D721Med (cell line): ENCODE measurements around the gene TM4SF20.
"Not testable (repeated sequence)": the region's sequence is repeated elsewhere in the genome, so short reads cannot be mapped to it uniquely, and the experiment has no call there.

ENCODE experiments used
- DNase-seq: peaks from one replicate; pipeline ENCODE4 v3.0.0; 2011; ENCODE audit warnings: low spot score; ENCODE audit not compliant: insufficient read length
- FAIRE-seq: peaks from 2 replicates; lab custom pipeline; 2011; peaks lifted over from hg19 to GRCh38; lab: Jason Lieb, UNC
- CTCF ChIP-seq: IDR thresholded peaks from 2 replicates; pipeline ENCODE4 v1.5.1; 2012; ENCODE audit warnings: mild to moderate bottlenecking, control low read depth; ENCODE audit not compliant: insufficient read depth; ENCODE audit errors: missing control alignments

The TM4SF20 gene

GRCh38 chr2:227373389-227373788, 5.7 kb downstream of the TM4SF20 start:
- no peak for TF ChIP-seq CTCF
- FAIRE-seq: no peak
- DNase-seq: no peak

- DNase-seq: no peak
- no peak for TF ChIP-seq CTCF
- no peak for FAIRE-seq
Measured at GRCh38 chr2:227370791-227371312, 8.3 kb downstream of the TM4SF20 start.

GRCh38 chr2:227370092-227370491, 9.0 kb downstream of the TM4SF20 start:
- DNase-seq (no peak), FAIRE-seq (no peak)
- no peak for TF ChIP-seq CTCF

- FAIRE-seq: no peak
- no peak for DNase-seq
Measured at GRCh38 chr2:227368574-227368973, 10.5 kb downstream of the TM4SF20 start.

GRCh38 chr2:227367427-227367795, 11.7 kb downstream of the TM4SF20 start:
- no peak for FAIRE-seq
- TF ChIP-seq CTCF: no peak
- DNase-seq: no peak

More at GRCh38 chr2:227368574-227368973, 10.5 kb downstream of the TM4SF20 start:
- no peak for TF ChIP-seq CTCF

GRCh38 chr2:227366769-227367426, 12.2 kb downstream of the TM4SF20 start:
- FAIRE-seq: no peak
- TF ChIP-seq CTCF: no peak
- no peak for DNase-seq

GRCh38 chr2:227365833-227366232, 13.3 kb downstream of the TM4SF20 start:
- TF ChIP-seq CTCF: no peak
- FAIRE-seq: no peak

GRCh38 chr2:227364585-227365263, 14.4 kb downstream of the TM4SF20 start:
- FAIRE-seq, DNase-seq: not testable (repeated sequence)

More at GRCh38 chr2:227365833-227366232, 13.3 kb downstream of the TM4SF20 start:
- no peak for DNase-seq
